ENCODE data around the gene N4BP2.

Gene N4BP2

DNA sequence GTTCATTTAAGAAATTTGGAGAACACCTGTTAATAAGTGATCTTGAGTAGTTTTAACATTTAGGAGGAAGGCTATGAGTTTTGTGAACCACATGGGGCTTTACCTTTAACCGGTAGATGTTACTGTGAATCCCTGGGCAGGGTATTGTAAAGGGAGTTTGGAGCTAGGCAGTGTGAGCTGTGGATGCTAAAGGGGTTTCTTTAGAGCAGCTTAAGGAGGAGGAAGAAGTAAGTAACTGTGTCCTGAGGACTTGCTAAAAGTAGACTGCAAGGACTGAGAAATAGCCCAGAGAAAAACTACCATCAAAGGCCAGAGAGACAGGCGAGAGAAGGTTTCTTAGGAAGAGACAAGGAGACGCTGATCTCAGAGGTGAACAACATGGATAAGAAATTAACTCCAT, 145.8 kb downstream of the N4BP2 start:
- POLR2A ChIA-PET, result no interaction called here
- CTCF ChIA-PET, result no interaction called here

DNA sequence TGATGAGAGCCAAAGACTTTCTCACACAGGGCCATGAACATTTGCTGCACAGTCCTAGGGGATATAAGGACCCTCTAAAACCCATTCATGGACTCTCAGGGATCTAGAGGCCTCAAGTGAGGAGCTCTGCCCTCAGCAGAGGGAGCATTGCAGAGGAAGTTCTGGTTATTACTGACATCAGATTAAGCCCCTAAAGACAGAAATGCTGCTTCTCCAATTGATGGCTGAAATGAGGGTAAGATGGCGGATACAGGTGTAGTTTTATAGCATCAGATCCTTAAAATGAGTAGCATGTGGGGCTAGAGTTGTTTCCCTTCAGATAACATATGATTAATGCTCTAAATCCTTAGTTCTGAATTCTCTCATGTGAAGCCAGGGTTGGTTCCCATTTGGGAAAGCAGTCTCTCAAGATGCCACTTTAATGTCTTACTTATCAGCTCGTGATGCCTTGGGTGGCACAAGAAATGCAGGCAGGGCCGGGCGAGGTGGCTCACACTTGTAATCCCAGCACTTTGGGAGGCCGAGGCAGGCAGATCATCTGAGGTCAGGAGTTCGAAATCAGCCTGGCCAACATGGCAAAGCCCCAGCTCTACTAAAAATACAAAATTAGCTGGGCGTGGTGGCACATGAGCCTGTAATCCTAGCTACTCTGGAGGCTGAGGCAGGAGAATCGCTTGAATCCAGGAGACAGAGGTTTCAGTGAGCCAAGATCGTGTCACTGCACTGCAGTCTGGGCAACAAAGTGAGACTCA, 148.0 kb downstream of the N4BP2 start:
- POLR2A ChIA-PET, result no interaction called here
- TF ChIP-seq ZNF384 (IDR thresholded peaks at IDR 0.05), result no peak
- CTCF ChIA-PET, result no interaction called here
- no peak for DNase-seq (ENCODE audit: extremely low spot score)

More for the DNA sequence above, 145.8 kb downstream of the N4BP2 start:
- DNase-seq (ENCODE audit: extremely low spot score), result no peak
- no peak for TF ChIP-seq ARNT (IDR thresholded peaks at IDR 0.05)
- TF ChIP-seq SP1 (IDR thresholded peaks at IDR 0.05), result no peak
- TF ChIP-seq ZNF384 (IDR thresholded peaks at IDR 0.05), result no peak
- TF ChIP-seq FOXA1 (IDR thresholded peaks at IDR 0.05), result no peak
- TF ChIP-seq FOXM1 (IDR thresholded peaks at IDR 0.05; ENCODE audit: borderline replicate concordance), result no peak
- no peak for TF ChIP-seq ELF4 (IDR thresholded peaks at IDR 0.05)
- no peak for TF ChIP-seq FOXK2 (IDR thresholded peaks at IDR 0.05)
- no peak for TF ChIP-seq HDGF (IDR thresholded peaks at IDR 0.05; ENCODE audit: borderline replicate concordance)
- no peak for TF ChIP-seq LEF1 (IDR thresholded peaks at IDR 0.05; ENCODE audit: borderline replicate concordance)
- no peak for TF ChIP-seq NFRKB (IDR thresholded peaks at IDR 0.05)
- TF ChIP-seq SUZ12 (IDR thresholded peaks at IDR 0.05), result no peak
- TF ChIP-seq TARDBP (IDR thresholded peaks at IDR 0.05), result no peak

DNA sequence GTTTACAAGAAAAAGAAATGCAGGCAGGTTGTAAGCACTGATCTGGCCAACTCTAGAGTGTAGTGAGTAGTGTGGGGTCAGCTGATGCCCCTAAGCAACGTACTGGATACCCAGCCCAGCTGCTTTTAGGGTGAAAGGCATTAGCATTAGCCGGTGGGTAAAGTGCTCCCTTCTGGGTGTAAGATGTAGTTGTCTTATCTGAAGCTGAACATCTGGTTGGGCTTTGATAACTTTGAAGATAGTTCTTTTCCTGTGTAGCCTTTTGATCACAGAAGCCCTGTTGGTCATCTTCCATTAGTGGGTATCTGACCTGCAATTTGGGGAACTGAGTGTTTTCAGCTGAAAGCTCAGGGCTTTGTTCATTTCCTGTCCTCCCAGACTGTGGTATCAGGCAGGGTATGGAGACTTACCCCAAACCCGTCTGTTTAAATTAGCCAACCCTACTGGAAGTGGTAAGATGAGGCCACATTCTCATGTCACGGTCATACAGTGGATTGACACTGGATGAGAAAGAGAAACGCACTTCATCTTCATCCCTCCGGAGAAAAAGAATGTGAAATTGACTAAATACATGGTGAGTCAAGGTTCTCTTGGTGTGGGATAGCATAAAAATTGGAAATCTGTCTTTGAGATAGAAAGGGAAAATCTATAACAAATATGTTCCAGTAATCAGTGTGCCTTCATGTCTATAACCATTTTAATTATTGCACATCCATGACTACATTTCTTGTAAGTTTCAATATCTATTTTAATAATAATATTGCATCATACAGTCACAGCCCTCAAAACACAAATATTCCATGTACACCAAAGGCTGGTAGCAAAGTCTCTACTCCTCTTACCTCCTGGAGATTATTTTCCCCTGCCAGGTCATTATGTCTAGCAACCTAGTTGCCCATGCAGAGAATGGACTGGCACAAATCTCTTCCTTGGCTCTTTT, 148.9 kb downstream of the N4BP2 start:
- TF ChIP-seq ARNT (IDR thresholded peaks at IDR 0.05) (no peak), SUZ12 (IDR thresholded peaks at IDR 0.05) (no peak), ELF4 (IDR thresholded peaks at IDR 0.05) (no peak), CTBP1 (IDR thresholded peaks at IDR 0.05; ENCODE audit: borderline replicate concordance) (no peak), BHLHE40 (IDR thresholded peaks at IDR 0.05; ENCODE audit: borderline replicate concordance) (no peak), FOXK2 (IDR thresholded peaks at IDR 0.05) (no peak), NFRKB (IDR thresholded peaks at IDR 0.05) (no peak), ZNF384 (IDR thresholded peaks at IDR 0.05) (no peak)
- POLR2A ChIA-PET, result no interaction called here
- no peak for DNase-seq (ENCODE audit: extremely low spot score)
- CTCF ChIA-PET, result no interaction called here

DNA sequence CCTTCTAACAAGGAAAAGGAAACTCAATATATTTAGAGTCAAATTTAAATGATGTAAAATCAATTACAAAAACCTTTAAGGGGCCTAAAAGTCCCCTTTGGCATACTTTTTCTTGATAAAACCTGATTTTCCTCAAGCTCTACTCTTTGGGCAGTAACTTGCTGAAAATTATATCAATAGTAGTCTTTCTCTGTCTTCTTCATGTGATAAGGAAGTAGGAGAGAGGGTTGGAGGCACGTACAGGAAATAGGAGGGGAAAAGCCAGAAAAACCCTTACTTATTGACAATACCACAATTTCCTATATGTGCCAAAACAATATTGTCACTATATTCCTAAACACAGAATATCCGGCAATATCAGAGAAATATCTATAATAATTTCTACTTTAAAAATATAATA, 149.8 kb downstream of the N4BP2 start:
- CTCF ChIA-PET, result no interaction called here
- TF ChIP-seq ELF4 (IDR thresholded peaks at IDR 0.05) (no peak), FOXA1 (IDR thresholded peaks at IDR 0.05) (no peak), HDGF (IDR thresholded peaks at IDR 0.05; ENCODE audit: borderline replicate concordance) (no peak), ARNT (IDR thresholded peaks at IDR 0.05) (no peak), L3MBTL2 (conservative IDR thresholded peaks at IDR 0.05) (no peak), FOXK2 (IDR thresholded peaks at IDR 0.05) (no peak), SUZ12 (IDR thresholded peaks at IDR 0.05) (no peak), TARDBP (IDR thresholded peaks at IDR 0.05) (no peak), ZNF384 (IDR thresholded peaks at IDR 0.05) (no peak), CTBP1 (IDR thresholded peaks at IDR 0.05; ENCODE audit: borderline replicate concordance) (no peak), BHLHE40 (IDR thresholded peaks at IDR 0.05; ENCODE audit: borderline replicate concordance) (no peak)
- TF ChIP-seq, protein P1, sequence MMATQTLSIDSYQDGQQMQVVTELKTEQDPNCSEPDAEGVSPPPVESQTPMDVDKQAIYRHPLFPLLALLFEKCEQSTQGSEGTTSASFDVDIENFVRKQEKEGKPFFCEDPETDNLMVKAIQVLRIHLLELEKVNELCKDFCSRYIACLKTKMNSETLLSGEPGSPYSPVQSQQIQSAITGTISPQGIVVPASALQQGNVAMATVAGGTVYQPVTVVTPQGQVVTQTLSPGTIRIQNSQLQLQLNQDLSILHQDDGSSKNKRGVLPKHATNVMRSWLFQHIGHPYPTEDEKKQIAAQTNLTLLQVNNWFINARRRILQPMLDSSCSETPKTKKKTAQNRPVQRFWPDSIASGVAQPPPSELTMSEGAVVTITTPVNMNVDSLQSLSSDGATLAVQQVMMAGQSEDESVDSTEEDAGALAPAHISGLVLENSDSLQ (IDR thresholded peaks at IDR 0.05), result no peak
- no peak for DNase-seq (ENCODE audit: extremely low spot score)
- POLR2A ChIA-PET, result no interaction called here
